HG03460 (cell line): ENCODE results near the gene TBX1.
"Not testable (repeated sequence)": the region's sequence is repeated elsewhere in the genome, so short reads cannot be mapped to it uniquely, and the experiment has no call there.

Experiments used
- ATAC-seq: cut with Tn5 transposase; IDR thresholded peaks from one replicate; pipeline ENCODE4 v1.9.1; 2021; ENCODE audit not compliant: unreplicated experiment

TBX1 gene

DNA sequence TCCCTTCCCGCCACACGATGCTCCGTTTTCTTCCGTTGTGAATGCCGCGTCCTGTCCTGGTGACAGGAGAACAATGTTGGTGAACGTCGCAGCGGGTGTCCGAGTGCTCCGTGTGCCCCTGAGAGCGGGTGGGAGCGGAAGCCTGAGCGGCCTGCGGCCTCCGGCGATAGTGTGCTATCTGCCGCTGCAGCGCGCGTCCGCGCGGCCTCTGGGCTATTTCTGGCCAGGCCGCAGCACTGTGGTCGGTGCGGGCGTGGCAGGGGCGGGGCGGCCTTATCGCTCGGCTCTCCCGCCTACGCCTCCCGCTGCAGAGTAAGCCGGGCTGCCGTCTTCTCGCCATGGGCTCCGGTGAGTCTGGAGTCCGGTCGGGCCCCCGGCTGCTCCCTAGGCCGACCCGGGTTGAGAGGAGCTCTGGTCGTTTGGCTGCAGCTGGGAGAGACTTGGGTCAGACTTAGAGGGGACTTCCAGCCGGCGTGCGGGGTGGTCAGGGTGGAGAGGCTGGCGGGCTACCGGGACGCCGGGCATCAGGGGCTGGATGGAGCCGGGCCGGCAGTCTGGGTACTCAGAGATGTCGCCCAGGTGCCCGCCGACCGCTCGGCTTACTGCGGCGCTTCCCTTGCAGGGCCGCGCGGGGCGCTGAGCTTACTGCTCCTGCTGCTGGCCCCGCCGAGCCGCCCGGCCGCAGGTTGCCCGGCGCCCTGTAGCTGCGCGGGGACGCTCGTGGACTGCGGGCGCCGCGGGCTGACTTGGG, 37.2 kb upstream of the TBX1 start, which contains the start of gene GP1BB:
Gene GP1BB, plus strand, starts transcription at position 308 of the 751 bp plus-strand sequence. Its CDS starts 31 bp downstream, at position 339.
- no peak for ATAC-seq

- ATAC-seq, result no peak
Measured at GRCh38 chr22:19723983-19724827, 36.4 kb upstream of the TBX1 start.

- ATAC-seq, result no peak
Measured at GRCh38 chr22:19724927-19725661, 35.5 kb upstream of the TBX1 start.

DNA sequence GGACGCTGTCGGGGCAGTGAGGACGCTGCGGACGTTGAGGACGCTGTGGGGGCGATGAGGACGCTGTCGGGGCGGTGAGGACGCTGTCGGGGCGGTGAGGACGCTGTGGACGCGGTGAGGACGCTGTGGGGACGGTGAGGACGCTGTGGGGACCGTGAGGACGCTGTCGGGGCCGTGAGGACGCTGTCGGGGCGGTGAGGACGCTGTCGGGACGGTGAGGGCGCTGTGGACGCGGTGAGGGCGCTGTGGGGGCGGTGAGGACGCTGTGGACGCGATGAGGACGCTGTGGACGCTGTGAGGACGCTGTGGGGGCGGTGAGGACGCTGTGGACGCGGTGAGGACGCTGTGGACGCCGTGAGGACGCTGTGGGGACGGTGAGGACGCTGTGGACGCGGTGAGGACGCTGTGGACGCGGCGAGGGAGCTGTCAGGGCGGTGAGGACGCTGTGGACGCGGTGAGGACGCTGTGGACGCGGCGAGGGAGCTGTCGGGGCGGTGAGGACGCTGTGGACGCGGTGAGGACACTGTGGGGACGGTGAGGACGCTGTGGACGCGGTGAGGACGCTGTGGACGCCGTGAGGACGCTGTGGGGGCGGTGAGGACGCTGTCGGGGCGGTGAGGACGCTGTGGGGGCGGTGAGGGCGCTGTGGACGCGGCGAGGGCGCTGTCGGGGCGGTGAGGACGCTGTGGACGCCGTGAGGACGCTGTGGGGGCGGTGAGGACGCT, 34.4 kb upstream of the TBX1 start:
- not testable (repeated sequence) for ATAC-seq

DNA sequence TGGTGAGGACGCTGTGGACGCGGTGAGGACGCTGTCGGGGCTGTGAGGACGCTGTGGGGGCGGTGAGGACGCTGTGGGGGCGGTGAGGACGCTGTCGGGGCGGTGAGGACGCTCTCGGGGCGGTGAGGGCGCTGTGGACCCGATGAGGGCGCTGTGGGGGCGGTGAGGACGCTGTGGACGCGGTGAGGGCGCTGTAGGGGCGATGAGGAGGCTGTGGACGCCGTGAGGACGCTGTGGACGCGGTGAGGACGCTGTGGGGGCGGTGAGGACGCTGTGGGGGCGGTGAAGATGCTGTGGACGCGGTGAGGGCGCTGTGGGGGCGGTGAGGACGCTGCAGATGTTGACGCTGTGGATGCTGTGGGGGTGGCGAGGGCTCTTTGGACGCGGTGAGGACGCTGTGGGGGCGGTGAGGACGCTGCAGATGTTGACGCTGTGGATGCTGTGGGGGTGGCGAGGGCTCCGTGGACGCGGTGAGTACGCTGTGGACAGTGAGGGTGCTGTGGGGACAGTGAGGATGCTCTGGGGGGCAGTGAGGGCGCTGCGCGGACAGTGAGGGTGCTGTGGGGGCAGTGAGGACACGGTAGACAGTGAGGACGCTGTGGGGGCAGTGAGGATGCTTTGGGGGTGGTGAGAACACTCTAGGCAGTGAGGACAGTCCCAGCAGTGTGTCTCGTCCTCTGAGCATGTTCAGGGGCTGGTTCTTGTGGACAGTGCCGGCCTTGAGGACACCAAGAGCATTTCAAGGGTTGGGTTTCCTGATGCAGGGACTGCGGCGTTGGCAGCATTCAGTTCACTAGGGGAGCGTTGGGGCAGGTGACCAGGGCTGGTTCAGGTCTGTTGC, 33.0 kb upstream of the TBX1 start:
- no peak for ATAC-seq

DNA sequence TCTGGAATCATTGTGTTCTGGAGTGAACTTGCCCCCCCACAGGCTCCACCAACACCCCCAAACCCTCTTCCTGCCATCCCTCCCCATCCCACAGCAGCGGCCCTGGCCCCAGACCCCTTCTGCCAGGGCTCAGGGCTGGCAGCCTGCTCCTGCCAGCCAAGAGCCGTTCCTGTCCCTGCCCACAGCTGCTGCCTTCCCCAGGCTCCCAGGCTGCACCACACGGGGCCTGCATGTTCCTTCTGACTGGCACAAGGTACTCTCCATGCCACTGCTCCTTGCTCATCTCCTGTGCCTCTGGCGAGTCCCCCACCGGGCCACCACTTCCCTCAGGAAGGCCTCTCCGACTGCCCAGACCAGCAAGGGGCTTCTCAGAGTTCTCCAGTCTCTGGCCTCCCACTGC, 32.3 kb upstream of the TBX1 start:
- ATAC-seq, result no peak

- no peak for ATAC-seq
Measured at GRCh38 chr22:19728836-19729235, 31.7 kb upstream of the TBX1 start.

DNA sequence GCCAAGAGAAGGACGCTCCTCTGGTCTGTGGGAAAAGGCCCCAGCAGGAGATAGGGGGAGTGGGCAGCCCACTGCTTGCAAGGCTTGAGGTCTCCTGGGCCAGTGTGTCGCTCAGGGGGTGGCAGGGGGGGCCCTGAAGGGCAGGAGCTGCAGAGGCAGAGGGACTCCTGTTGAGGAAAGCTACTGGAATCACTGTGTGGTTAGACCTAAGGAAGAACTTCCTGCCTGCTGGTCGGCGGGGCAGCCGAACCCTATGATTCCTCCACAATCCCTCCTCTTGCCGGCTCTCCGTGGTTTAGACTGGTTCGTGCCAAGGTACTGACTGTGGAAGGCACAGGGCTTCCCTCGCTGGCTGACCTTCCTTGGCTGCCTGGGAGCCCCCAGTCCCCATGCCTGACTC, 31.1 kb upstream of the TBX1 start:
- no peak for ATAC-seq

- no peak for ATAC-seq
Measured at GRCh38 chr22:19730198-19730597, 30.4 kb upstream of the TBX1 start.

- ATAC-seq, result no peak
Measured at GRCh38 chr22:19730655-19731360, 29.8 kb upstream of the TBX1 start.

GRCh38 chr22:19731361-19732135, 29.0 kb upstream of the TBX1 start:
- no peak for ATAC-seq

- ATAC-seq, result no peak
Measured at GRCh38 chr22:19732403-19733113, 28.0 kb upstream of the TBX1 start.

- ATAC-seq, result no peak
Measured at GRCh38 chr22:19733755-19734154, 26.8 kb upstream of the TBX1 start.

DNA sequence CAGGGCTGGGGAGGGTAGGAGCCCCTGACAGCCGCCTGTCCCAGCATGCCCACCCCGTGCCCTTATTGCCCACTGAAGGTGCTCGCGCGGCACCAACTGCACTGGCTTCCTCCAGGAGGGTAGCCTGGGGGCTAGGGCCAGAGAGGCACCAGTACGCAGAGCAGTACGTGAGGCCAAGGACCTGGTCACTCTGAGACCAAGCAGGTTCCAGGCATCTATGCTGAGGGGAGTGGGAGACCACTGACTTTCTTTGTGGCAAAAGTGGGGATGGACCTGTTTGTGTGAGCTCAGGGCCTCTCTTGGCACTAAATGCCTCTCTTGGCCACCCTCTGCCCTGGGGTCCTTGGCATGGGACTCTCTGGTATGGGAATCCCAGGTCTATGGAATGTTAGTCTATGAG, 26.4 kb upstream of the TBX1 start:
- ATAC-seq, result no peak

GRCh38 chr22:19734837-19735382, 25.7 kb upstream of the TBX1 start:
- ATAC-seq, result no peak

DNA sequence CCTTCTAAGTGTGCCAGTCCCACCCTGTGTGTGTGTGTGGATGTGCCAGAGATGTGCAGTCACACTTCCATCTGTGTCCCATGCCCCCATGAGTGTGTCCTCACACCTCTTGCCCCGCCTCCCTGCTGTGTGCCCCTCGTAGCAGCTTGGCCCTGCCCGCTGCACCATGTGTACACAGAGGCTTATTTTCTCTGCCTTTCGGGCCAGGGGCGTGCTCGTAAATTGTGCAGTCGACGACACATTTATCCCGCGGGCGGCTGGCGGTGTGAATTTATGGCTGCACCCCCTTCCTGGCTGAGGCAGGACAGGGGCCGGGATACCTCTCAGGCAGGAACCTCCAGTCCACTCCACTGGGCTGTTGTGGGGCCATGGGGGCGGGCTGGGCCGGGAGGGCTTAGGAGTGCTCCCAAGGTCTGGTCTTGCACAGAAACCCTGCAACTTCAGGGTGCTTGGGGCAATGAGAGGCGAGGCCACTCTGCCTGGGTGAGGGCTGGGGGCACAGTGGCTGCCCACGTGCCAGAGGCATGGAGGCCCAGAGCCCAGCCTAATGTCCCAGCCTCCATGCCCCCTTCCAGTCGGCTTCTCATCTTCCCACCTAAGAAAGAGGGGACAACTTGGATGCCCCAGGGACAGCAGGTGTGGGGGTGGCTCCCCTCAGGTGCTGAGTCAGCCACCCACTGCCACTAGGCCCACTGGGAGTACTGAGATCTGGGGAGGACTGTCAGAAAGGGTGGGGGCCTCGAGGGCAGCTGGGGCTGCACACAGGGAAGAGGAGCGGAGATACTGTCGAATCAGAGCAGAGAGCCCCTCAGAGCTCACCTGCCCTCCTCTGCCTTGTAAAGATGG, 24.7 kb upstream of the TBX1 start:
- ATAC-seq, result no peak
